Rectal smooth muscle tissue (tissue), 1 donor: Measurements from ENCODE around the gene PAX2.

Experiments
- H3K27ac ChIP-seq: one replicate; pipeline ENCODE4 v1.7.0; 2013; ENCODE audit warnings: low read depth, low read length, inconsistent platforms
- H3K27me3 ChIP-seq: one replicate; pipeline ENCODE4 v1.7.0; 2013; ENCODE audit warnings: low read length; ENCODE audit not compliant: control insufficient read depth, insufficient read depth
- H3K36me3 ChIP-seq: one replicate; pipeline ENCODE4 v1.7.0; 2013; ENCODE audit warnings: low read length; ENCODE audit not compliant: control insufficient read depth, insufficient read depth
- H3K4me1 ChIP-seq: one replicate; pipeline ENCODE4 v1.7.0; 2013; ENCODE audit warnings: low read length; ENCODE audit not compliant: control insufficient read depth, insufficient read depth
- H3K4me3 ChIP-seq: one replicate; pipeline ENCODE4 v1.7.0; 2013; ENCODE audit warnings: low read length
- H3K9ac ChIP-seq: one replicate; pipeline ENCODE4 v1.7.0; 2013; ENCODE audit warnings: low read length

Gene PAX2

DNA sequence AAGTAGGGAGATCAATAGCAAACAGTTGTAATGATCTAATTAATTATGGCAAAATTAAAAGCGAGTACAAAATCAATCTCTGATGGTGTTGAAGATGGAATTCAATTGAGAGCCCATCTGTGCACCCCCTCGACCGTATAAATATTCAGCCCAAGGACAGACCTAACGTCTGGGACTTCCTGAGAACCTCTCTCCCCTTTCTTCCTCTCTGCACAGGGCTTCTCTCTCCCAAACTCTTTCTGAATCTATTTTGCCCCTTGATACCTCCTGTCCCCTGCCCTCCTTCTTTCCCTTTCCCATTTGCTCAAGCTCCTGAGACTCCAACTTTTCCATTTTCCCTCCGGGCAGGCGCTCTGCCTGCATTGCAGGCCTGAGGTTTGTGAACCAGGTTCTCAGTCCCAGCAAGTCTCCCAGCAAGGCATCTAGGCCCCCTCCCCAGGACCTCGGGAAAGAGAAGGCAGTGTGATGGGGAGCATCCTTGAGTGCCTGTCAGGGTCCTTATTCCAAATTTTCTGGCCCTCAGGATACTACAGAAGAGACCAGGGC lies 8.5 kb upstream of the PAX2 start:
- H3K36me3 ChIP-seq: no peaks in the 10 kb centered on the region
- H3K9ac ChIP-seq: no peak overlapping the region
- H3K27me3 ChIP-seq: peaks cover 75% of the 10 kb centered on the region
- peak overlapping the region; percentile 11 for H3K4me3 ChIP-seq
- peaks cover 2% of the 10 kb centered on the region for H3K4me1 ChIP-seq
- H3K27ac ChIP-seq: no peak overlapping the region

DNA sequence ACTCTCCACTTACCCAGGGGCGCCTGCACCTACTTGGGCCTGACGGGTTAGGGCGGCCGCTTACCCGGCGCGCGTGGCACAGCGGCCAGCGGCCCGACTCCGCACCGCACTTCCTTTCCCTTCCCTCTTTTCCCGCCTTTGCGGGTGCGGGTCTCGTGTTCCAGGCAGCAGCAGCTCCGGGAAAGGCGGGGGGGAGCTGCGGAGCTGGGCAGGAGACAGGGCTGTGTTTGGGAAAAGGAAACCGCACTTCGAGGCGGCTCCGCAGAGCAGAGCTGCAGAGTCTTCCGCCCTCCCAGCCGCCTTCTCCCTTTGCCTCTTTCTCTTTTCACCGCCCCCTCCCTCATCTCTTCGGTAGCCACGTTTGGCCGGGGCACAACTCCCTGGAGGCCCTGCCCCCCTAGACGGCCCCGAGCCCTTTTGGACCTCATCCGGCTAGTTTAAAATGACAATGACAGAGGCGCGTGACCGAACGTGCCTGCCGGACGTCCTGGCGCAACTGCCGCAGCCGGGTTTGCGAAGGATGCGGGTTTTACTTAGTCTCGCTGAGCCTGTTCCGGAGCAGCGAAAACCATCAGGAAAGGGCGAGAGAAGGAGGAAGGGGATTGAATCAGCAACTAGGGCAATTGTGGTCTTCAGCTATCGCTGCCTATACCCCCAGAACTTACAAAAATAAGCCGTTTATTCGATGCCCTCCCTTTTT lies 7.9 kb upstream of the PAX2 start:
- Histone ChIP-seq H3K4me3 (peak overlapping the region; percentile 11), H3K27me3 (peaks cover 75% of the 10 kb centered on the region), H3K4me1 (peaks cover 2% of the 10 kb centered on the region)

DNA sequence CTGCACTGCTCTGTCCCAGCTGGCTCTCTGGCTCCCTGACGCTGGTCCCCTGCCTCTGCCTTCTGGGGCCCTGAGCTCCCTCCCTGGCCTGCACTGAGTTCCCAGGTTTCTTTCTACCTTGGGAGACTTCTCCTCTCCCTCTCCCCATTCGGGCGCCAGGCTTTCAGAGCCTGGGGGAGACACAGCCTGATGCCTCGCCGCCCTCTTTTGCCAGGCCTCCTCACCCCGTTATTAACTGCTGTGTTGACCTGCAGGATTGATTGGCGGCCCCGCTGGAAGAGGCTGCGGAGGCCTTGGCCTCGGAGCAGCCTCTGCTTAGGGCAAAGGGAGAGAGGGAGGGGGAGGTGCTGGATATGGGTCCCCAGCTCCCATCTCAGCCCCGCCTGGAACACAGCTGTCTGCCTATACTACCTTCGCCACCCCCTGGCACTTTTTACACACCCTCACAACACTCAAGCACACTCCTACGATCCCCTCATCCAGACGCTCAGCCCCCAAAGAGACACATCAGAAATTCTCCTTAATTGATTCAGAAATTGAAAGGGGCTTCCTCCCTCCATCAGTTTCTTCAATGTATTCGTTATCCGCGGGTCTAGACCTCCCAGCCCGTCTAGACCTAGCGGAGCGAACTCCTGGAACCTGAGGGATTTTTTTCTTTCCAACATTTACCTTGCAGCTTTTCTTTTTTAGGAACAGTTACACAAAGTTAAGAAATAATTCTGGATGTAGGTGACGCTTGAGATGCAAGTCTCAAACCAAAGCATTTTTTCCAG lies 7.1 kb upstream of the PAX2 start:
- no peak overlapping the region for H3K4me3 ChIP-seq
- H3K36me3 ChIP-seq: no peaks in the 10 kb centered on the region
- peaks cover 79% of the 10 kb centered on the region for H3K27me3 ChIP-seq
- H3K9ac ChIP-seq: no peak overlapping the region
- peaks cover 2% of the 10 kb centered on the region for H3K4me1 ChIP-seq
- H3K27ac ChIP-seq: no peak overlapping the region

More for the DNA sequence above, 7.9 kb upstream of the PAX2 start:
- H3K27ac ChIP-seq: no peak overlapping the region
- H3K9ac ChIP-seq: no peak overlapping the region
- H3K36me3 ChIP-seq: no peaks in the 10 kb centered on the region

- peaks cover 7% of the 10 kb centered on the region for H3K4me1 ChIP-seq
- peaks cover 87% of the 10 kb centered on the region for H3K27me3 ChIP-seq
- no peak overlapping the region for H3K4me3 ChIP-seq
- H3K27ac ChIP-seq: no peak overlapping the region
- H3K36me3 ChIP-seq: no peaks in the 10 kb centered on the region
- no peak overlapping the region for H3K9ac ChIP-seq
Observed at GRCh38 chr10:100739517-100740368, 5.6 kb upstream of the PAX2 start.

DNA sequence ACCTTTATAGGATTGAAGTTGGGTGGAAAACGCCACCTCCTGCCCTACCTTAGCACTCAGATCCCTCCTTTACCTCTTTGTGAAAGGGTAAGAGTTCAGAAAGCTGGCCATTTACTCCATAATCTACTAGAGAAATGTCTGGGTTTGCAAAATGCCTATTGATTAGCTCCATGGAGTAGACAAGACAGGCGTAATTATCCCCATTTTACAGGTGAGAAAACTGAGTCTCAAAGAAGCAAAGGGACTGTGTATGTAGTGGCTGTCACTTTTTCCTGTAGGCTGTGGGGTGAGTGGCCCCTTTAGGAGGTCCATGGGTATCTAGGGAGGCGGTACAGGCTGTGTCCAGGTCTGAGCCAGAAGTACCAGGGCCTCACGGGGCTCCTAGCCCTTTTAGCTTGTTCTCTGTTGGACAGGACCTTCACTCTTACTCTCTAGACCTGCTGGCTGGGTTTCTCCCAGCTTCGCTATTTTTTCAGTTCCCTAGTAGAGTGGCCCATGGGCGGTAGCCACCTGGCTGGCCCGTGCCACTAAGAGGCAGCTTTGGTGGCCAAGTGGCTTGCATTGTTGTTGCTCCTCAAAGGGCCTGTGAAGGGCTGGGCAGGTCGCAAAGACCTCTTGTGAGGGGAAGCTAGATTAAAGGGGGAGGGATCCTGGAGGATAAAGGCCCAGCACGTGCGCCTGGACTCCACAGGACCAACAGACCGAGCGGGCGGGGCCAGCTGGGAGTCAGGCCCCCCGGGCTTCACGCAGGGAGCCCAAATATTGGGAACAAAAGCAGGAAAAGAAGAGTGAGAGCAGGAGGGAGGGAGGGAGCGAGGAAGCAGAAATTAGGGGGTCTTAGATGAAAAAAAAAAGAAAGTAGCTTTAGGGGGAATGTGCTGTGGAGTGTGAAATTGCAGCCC lies 4.7 kb upstream of the PAX2 start:
- Histone ChIP-seq H3K27ac (no peak overlapping the region), H3K9ac (no peak overlapping the region), H3K27me3 (peaks cover 89% of the 10 kb centered on the region), H3K4me3 (no peak overlapping the region), H3K36me3 (no peaks in the 10 kb centered on the region), H3K4me1 (peaks cover 7% of the 10 kb centered on the region)

DNA sequence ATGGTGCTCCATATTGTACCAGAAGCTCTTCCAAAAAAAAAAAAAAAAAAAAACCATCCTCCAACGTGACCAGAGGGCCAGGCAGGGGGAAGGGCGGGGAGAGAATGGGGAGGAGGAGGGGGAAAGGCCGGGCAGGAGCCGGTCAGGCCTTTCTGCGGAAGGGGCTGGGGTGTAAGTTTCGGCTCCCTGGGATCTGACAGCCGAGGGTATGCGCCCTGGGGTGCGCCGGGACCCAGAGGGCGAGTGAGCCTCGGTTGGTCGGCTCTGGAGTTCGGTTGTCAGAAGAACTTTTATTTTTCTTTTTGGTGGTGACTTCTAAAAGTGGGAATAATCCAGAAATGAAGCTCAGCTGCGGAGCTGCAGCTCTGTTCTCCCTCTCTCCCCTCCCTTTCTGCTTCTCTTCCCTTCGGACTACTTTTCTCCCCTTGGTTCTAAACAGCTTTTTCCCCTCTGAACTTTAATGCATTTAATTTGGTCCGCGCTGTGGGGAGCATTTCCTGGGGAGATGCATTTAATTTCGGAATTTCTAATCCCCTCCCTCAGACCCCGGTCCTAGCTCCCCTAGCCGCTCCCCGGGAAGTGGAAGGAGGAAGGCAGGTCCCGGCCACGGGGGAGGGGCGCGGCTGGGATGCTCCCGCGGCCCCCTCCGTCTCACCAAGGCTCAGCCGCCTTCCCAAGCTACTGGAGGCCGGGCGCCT lies 3.9 kb upstream of the PAX2 start:
- Histone ChIP-seq H3K27me3 (peaks cover 89% of the 10 kb centered on the region), H3K27ac (no peak overlapping the region), H3K4me1 (peaks cover 7% of the 10 kb centered on the region), H3K4me3 (no peak overlapping the region), H3K36me3 (no peaks in the 10 kb centered on the region), H3K9ac (no peak overlapping the region)

- peaks cover 88% of the 10 kb centered on the region for H3K27me3 ChIP-seq
- H3K27ac ChIP-seq: no peak overlapping the region
- no peak overlapping the region for H3K9ac ChIP-seq
- peaks cover 7% of the 10 kb centered on the region for H3K4me1 ChIP-seq
- no peaks in the 10 kb centered on the region for H3K36me3 ChIP-seq
- H3K4me3 ChIP-seq: no peak overlapping the region
Observed at GRCh38 chr10:100742076-100742771, 3.2 kb upstream of the PAX2 start.

GRCh38 chr10:100742936-100743335 lies 2.4 kb upstream of the PAX2 start:
- Histone ChIP-seq H3K27me3 (peaks cover 83% of the 10 kb centered on the region), H3K36me3 (no peaks in the 10 kb centered on the region), H3K4me3 (no peak overlapping the region), H3K27ac (no peak overlapping the region), H3K9ac (no peak overlapping the region), H3K4me1 (peaks cover 7% of the 10 kb centered on the region)

- H3K4me3 ChIP-seq: no peak overlapping the region
- no peak overlapping the region for H3K27ac ChIP-seq
- peaks cover 84% of the 10 kb centered on the region for H3K27me3 ChIP-seq
- no peaks in the 10 kb centered on the region for H3K36me3 ChIP-seq
- H3K9ac ChIP-seq: no peak overlapping the region
- peaks cover 5% of the 10 kb centered on the region for H3K4me1 ChIP-seq
Observed at GRCh38 chr10:100743626-100744135, 1.7 kb upstream of the PAX2 start.

GRCh38 chr10:100744136-100744986 lies 1.0 kb upstream of the PAX2 start:
- Histone ChIP-seq H3K27me3 (peaks cover 83% of the 10 kb centered on the region), H3K36me3 (no peaks in the 10 kb centered on the region), H3K27ac (no peak overlapping the region), H3K4me1 (peaks cover 5% of the 10 kb centered on the region), H3K9ac (no peak overlapping the region), H3K4me3 (peak overlapping the region; percentile 41)
